ENCODE measurements around the gene TMPRSS9. TPM values are rescaled to one million over a fixed set of nuclear protein-coding genes. Genes with fewer than 3 reads are reported as not detected.

TMPRSS9 gene
- total RNA-seq, 1 experiment from 2014 or later, result not detected

- H3K4me3 ChIP-seq (ENCODE audit: low read depth, low read length, poor library complexity, severe bottlenecking), result no peak overlapping the region
- no peak for DNase-seq (ENCODE audit: low spot score)
- TF ChIP-seq EZH2 (IDR thresholded peaks at IDR 0.05; ENCODE audit: borderline replicate concordance, low read depth, low read length, poor library complexity, severe bottlenecking) (no peak), CTCF (conservative IDR thresholded peaks at IDR 0.05; ENCODE audit: low read depth, low read length) (no peak)
- H3K4me1 ChIP-seq (ENCODE audit: insufficient read depth, low read length, poor library complexity, severe bottlenecking), result peaks cover 7% of the 10 kb centered on the region
- H3K27ac ChIP-seq (ENCODE audit: low read depth, low read length, poor library complexity, severe bottlenecking), result no peak overlapping the region
- no peaks in the 10 kb centered on the region for H3K36me3 ChIP-seq (ENCODE audit: insufficient read depth, low read length, poor library complexity, severe bottlenecking)
- intact Hi-C loops (cut with micrococcal nuclease; ENCODE audit: unreplicated experiment), result no loop called here
- ChIA-PET CTCF (no interaction called here), POLR2A (ENCODE audit: low non-redundant PET) (interaction anchor here (0.6 kb wide), 2 partner anchors 9 to 365 kb away, joined by 5 to 19 read pairs; no protein-coding TSS in a partner anchor)
- H3K27me3 ChIP-seq (replicated peaks; ENCODE audit: insufficient read depth, low read depth, low read length, poor library complexity), result no peaks in the 10 kb centered on the region
- no TSS peak for BruUV-seq (replicated peaks)
- H3K9me3 ChIP-seq (ENCODE audit: low read depth, low read length, poor library complexity, severe bottlenecking), result no peaks in the 10 kb centered on the region
These were observed 20.5 kb downstream of the TMPRSS9 start for GRCh38 chr19:2380567-2380966.

GRCh38 chr19:2381148-2381820 is 21.2 kb downstream of the TMPRSS9 start:
- Histone ChIP-seq H3K36me3 (ENCODE audit: insufficient read depth, low read length, poor library complexity, severe bottlenecking) (no peaks in the 10 kb centered on the region), H3K9me3 (ENCODE audit: low read depth, low read length, poor library complexity, severe bottlenecking) (no peaks in the 10 kb centered on the region), H3K27me3 (replicated peaks; ENCODE audit: insufficient read depth, low read depth, low read length, poor library complexity) (no peaks in the 10 kb centered on the region), H3K27ac (ENCODE audit: low read depth, low read length, poor library complexity, severe bottlenecking) (no peak overlapping the region), H3K4me3 (ENCODE audit: low read depth, low read length, poor library complexity, severe bottlenecking) (no peak overlapping the region), H3K4me1 (ENCODE audit: insufficient read depth, low read length, poor library complexity, severe bottlenecking) (peaks cover 7% of the 10 kb centered on the region)
- CTCF ChIA-PET, result no interaction called here
- intact Hi-C loops (cut with micrococcal nuclease; ENCODE audit: unreplicated experiment), result no loop called here
- DNase-seq (ENCODE audit: low spot score), result no peak
- no TSS peak for BruUV-seq (replicated peaks)
- POLR2A ChIA-PET (ENCODE audit: low non-redundant PET), result interaction anchor here (0.6 kb wide), 1 partner anchor 9 kb away, joined by 5 read pairs; no protein-coding TSS in a partner anchor
- TF ChIP-seq EZH2 (IDR thresholded peaks at IDR 0.05; ENCODE audit: borderline replicate concordance, low read depth, low read length, poor library complexity, severe bottlenecking) (no peak), CTCF (conservative IDR thresholded peaks at IDR 0.05; ENCODE audit: low read depth, low read length) (no peak)

GRCh38 chr19:2382530-2383222 is 22.6 kb downstream of the TMPRSS9 start:
- ChIA-PET CTCF (no interaction called here), POLR2A (ENCODE audit: low non-redundant PET) (no interaction called here)
- no peak for TF ChIP-seq CTCF (conservative IDR thresholded peaks at IDR 0.05; ENCODE audit: low read depth, low read length)
- no peak for TF ChIP-seq EZH2 (IDR thresholded peaks at IDR 0.05; ENCODE audit: borderline replicate concordance, low read depth, low read length, poor library complexity, severe bottlenecking)
- intact Hi-C loops (cut with micrococcal nuclease; ENCODE audit: unreplicated experiment), result no loop called here
- Histone ChIP-seq H3K4me3 (ENCODE audit: low read depth, low read length, poor library complexity, severe bottlenecking) (no peak overlapping the region), H3K27ac (ENCODE audit: low read depth, low read length, poor library complexity, severe bottlenecking) (no peak overlapping the region), H3K36me3 (ENCODE audit: insufficient read depth, low read length, poor library complexity, severe bottlenecking) (no peaks in the 10 kb centered on the region), H3K27me3 (replicated peaks; ENCODE audit: insufficient read depth, low read depth, low read length, poor library complexity) (no peaks in the 10 kb centered on the region), H3K9me3 (ENCODE audit: low read depth, low read length, poor library complexity, severe bottlenecking) (no peaks in the 10 kb centered on the region), H3K4me1 (ENCODE audit: insufficient read depth, low read length, poor library complexity, severe bottlenecking) (peaks cover 7% of the 10 kb centered on the region)
- no peak for DNase-seq (ENCODE audit: low spot score)
- no TSS peak for BruUV-seq (replicated peaks)
